ENCODE results near the gene CLDN3. TPM values are rescaled to one million over a fixed set of nuclear protein-coding genes. Genes with fewer than 3 reads are reported as not detected.

The CLDN3 gene
- total RNA-seq, 3 donors from 2014 or later (not counting 1 experiment from before 2014, with no cell fraction given) = not detected

DNA sequence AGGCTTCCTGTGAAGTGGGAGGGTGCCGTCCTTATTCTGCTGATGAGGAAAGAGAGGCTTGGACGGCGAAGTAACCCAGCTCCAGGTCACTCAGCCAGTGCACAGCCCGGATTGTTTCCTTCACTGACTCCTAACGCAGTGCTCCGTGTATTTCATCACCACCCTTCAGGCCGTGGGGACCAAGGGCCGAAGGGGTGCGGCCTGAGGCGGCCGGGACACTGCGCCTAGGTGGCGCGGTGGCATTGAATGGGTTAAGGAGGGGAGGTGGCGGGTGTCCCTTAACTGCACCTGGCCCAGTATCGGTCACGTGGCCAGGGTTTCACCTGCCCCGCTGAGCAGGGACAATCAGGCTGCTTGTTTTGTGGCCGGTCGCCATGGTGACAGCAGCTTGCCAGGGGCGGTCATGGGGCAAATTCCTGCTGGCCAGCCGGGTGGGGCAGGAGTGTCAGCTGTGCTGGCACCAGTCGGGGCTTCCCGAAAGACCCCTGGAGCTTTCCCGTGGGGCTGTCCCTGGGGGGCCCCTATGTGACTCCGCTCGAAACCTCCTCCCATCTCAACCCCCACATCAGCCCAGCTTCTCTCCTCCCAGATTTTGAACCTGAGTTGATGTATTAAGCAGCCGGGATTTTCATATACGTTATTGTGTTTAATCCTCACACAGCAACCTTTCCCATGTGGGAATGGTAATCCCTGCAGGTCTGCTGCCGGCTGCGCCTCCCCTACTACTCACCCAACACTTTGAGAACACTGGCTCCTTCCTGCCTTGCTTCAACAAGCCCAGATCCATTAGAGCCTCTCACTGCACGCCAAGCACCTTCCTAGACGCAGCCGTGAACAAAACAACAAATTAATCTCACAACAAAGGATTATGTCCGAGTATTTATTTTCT is 27.1 kb downstream of the CLDN3 start:
- no peak for DNase-seq
- intact Hi-C loops (cut with micrococcal nuclease) = no loop called here
- H3K36me3 ChIP-seq (ENCODE audit: control insufficient read depth, insufficient read depth, low read length) = no peaks in the 10 kb centered on the region
- WGBS (ENCODE audit: insufficient coverage) = 62% methylated on average over 35 of the region's 35 CpGs
- no peak for ATAC-seq
- H3K4me1 ChIP-seq (ENCODE audit: control insufficient read depth, insufficient read depth, low read length) = peaks cover 9% of the 10 kb centered on the region
- no peak overlapping the region for H3K27ac ChIP-seq (ENCODE audit: low read length)
- H3K9me3 ChIP-seq (ENCODE audit: control insufficient read depth, insufficient read depth, low read length) = no peaks in the 10 kb centered on the region
- Mint-ChIP-seq H3K27me3 (ENCODE audit: low read depth in 2 of 2) (no peaks in the 10 kb centered on the region), H3K4me3 (no peak overlapping the region), H3K4me1 (peaks cover 4 to 12% of the 10 kb centered on the region in 2 donors), H3K27ac (no peak overlapping the region), H3K9me3 (no peaks in the 10 kb centered on the region), H3K36me3 (no peaks in the 10 kb centered on the region)
- H3K4me3 ChIP-seq (ENCODE audit: low read length) = no peak overlapping the region
- no peaks in the 10 kb centered on the region for H3K27me3 ChIP-seq (ENCODE audit: control insufficient read depth, insufficient read depth, low read length)
- TF ChIP-seq, protein P1, sequence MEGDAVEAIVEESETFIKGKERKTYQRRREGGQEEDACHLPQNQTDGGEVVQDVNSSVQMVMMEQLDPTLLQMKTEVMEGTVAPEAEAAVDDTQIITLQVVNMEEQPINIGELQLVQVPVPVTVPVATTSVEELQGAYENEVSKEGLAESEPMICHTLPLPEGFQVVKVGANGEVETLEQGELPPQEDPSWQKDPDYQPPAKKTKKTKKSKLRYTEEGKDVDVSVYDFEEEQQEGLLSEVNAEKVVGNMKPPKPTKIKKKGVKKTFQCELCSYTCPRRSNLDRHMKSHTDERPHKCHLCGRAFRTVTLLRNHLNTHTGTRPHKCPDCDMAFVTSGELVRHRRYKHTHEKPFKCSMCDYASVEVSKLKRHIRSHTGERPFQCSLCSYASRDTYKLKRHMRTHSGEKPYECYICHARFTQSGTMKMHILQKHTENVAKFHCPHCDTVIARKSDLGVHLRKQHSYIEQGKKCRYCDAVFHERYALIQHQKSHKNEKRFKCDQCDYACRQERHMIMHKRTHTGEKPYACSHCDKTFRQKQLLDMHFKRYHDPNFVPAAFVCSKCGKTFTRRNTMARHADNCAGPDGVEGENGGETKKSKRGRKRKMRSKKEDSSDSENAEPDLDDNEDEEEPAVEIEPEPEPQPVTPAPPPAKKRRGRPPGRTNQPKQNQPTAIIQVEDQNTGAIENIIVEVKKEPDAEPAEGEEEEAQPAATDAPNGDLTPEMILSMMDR (IDR thresholded peaks at IDR 0.05) = no peak

DNA sequence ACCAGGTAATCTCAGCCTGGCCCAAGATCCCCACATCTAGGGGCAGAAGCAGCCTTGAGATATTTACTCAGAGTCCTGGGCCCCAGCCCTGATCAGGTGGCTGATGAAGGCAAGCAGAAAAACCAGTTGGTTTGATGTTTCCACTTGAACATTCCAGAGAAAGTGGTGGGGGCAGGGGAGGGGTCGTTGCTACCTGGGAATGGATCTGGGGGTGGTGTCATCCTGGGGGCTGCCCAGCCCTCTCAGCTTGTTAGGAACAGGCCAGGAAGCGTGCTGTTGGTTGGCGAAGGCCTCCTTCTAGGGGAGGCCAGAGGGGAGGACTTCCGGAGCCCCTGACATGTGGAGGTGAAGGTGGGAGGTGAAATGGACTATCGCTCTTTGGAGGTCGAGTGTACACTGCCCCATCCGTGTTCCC is 27.7 kb downstream of the CLDN3 start:
- WGBS (ENCODE audit: insufficient coverage) = 73% methylated on average over 7 of the region's 7 CpGs
- Histone ChIP-seq H3K27me3 (ENCODE audit: control insufficient read depth, insufficient read depth, low read length) (no peaks in the 10 kb centered on the region), H3K4me1 (ENCODE audit: control insufficient read depth, insufficient read depth, low read length) (peaks cover 16% of the 10 kb centered on the region), H3K9me3 (ENCODE audit: control insufficient read depth, insufficient read depth, low read length) (no peaks in the 10 kb centered on the region), H3K4me3 (ENCODE audit: low read length) (no peak overlapping the region), H3K36me3 (ENCODE audit: control insufficient read depth, insufficient read depth, low read length) (peaks cover 3% of the 10 kb centered on the region), H3K27ac (ENCODE audit: low read length) (no peak overlapping the region)
- no peaks in the 10 kb centered on the region for H3K9me3 Mint-ChIP-seq
- no peaks in the 10 kb centered on the region for H3K27me3 Mint-ChIP-seq (ENCODE audit: low read depth in 2 of 2)
- TF ChIP-seq, protein P1 (IDR thresholded peaks at IDR 0.05) = no peak
- peaks cover 10 to 16% of the 10 kb centered on the region in 2 donors for H3K4me1 Mint-ChIP-seq
- H3K36me3 Mint-ChIP-seq = no peaks in the 10 kb centered on the region
- DNase-seq (no peak), ATAC-seq (no peak)
- H3K27ac Mint-ChIP-seq = no peak overlapping the region
- intact Hi-C loops (cut with micrococcal nuclease) = no loop called here
- no peak overlapping the region for H3K4me3 Mint-ChIP-seq

DNA sequence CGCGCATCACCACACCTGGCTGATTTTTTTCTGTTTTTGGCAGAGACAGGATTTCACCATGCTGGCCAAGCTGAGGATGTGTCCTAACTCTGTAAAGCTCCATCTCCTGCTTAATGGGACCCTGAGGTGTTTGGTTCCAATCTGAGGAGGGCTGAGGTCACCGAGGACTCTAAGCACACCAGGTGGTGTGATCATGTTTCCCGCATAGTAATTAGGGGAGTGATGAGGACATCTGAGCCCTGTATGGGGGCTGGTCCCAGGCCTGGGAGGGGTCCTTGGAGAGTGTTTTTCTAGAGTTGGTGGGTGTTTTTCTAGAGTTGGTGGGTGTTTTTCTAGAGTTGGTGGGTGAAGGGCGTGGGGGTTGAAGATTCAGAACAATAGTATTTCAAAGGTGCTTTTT is 28.5 kb downstream of the CLDN3 start:
- Histone ChIP-seq H3K4me3 (ENCODE audit: low read length) (no peak overlapping the region), H3K36me3 (ENCODE audit: control insufficient read depth, insufficient read depth, low read length) (peaks cover 8% of the 10 kb centered on the region), H3K27ac (ENCODE audit: low read length) (no peak overlapping the region), H3K27me3 (ENCODE audit: control insufficient read depth, insufficient read depth, low read length) (no peaks in the 10 kb centered on the region), H3K9me3 (ENCODE audit: control insufficient read depth, insufficient read depth, low read length) (no peaks in the 10 kb centered on the region), H3K4me1 (ENCODE audit: control insufficient read depth, insufficient read depth, low read length) (peaks cover 17% of the 10 kb centered on the region)
- H3K4me1 Mint-ChIP-seq = peaks cover 10 to 23% of the 10 kb centered on the region in 2 donors
- H3K27me3 Mint-ChIP-seq (ENCODE audit: low read depth in 2 of 2) = no peaks in the 10 kb centered on the region
- intact Hi-C loops (cut with micrococcal nuclease) = no loop called here
- no peaks in the 10 kb centered on the region for H3K9me3 Mint-ChIP-seq
- no peaks in the 10 kb centered on the region for H3K36me3 Mint-ChIP-seq
- 92% methylated on average over 5 of the region's 5 CpGs for WGBS (ENCODE audit: insufficient coverage)
- ATAC-seq (no peak), DNase-seq (no peak)
- H3K27ac Mint-ChIP-seq = no peak overlapping the region
- TF ChIP-seq, protein P1 (IDR thresholded peaks at IDR 0.05) = no peak
- no peak overlapping the region for H3K4me3 Mint-ChIP-seq
